HG02938 (cell line): ENCODE data around the gene C2orf49.

Source experiments
- ATAC-seq: cut with Tn5 transposase; IDR thresholded peaks from one replicate; pipeline ENCODE4 v1.9.1; 2021; ENCODE audit warnings: mild to moderate bottlenecking, moderate library complexity; ENCODE audit not compliant: unreplicated experiment

Gene C2orf49

DNA sequence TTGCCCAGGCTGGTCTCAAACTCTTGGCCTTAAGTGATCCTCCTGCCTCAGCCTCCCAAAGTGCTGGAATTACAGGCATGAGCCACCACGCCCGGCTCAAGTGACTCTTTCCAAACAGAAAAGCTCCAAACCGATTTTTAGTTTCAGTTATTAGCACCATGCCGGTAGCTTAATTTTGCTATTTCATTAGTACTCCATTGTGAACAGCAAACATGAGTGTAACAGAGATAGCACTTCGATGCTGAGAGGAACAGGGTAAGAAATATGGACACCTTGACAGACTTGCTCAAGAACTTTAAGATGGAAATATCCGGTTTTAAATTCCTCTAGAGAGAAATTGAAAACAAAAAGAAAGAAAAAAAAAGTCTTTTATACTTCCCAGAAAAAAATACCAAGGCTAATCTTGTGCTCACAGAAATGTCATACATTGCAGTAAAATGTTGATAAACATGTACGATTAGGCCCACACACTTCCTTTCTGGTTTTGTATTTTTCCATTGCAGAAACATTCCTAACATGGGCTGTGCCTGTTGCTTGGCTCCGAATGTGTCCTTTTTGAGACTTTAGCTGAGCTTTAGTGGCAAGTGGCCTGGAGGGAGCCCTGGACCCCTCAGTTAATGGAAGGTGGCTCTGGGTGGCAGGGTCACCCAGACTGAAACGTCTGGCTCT lies 43.2 kb downstream of the C2orf49 start:
- no peak for ATAC-seq

- no peak for ATAC-seq
These were observed 43.8 kb downstream of the C2orf49 start for GRCh38 chr2:105381101-105381668.

DNA sequence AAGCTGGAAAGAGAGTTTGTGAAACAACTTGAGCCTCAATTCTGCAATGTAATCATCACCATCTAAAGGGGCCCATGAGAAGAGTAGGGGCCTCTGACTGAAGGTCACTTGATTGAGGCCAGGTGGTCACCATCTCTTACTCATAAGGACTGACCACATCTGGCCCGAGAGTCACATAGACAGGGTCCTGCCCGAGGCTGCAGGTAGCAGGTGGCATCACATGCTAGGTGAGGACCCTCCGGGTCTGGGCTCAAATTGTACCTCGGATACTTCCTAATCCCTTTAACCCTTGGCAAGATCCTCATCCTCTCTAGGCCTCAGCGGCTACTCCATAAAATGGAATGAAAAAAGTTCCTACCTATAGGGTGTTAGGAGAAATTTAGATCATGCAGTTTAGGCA lies 44.8 kb downstream of the C2orf49 start:
- no peak for ATAC-seq

GRCh38 chr2:105383432-105384166 lies 46.3 kb downstream of the C2orf49 start:
- ATAC-seq = no peak

GRCh38 chr2:105384216-105384615 lies 46.9 kb downstream of the C2orf49 start:
- ATAC-seq = no peak

GRCh38 chr2:105384861-105385260 lies 47.5 kb downstream of the C2orf49 start:
- no peak for ATAC-seq

DNA sequence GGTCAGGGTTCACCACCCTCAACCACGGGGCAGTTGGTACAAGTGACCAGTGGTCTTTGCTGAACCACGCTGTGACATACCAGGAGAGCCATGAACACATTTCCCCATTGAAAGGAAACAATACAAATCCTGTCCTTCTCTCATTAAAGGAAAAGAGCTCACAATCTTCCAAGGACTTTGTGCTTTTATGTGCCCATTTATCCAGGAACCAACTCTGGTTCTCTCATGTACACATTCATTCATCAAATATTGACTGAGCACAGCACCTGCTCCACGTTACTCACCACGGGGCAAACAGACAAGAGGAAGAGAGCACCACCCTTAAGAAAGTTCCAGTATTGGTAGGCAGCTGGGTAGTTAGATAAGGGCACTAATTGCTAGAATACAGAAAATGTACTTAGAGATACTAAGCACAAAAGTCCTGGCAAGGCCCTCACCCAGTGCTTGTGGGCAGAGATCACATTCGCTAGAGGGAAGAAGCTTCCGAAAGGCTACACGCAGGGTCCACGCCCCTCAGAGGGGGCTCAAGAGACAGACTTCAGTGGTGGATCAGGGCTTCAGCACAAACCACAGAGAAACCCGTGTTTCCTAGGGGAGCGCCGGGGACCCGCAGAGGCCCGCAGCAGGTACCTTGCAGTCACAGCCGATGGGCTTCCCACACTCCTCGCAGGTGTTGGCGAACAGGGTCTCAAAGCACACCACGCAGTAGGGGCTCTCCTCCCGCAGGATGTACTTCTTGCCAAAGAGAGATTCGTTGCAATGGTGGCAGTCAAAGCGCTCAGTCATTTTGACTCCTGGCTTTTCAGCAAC lies 48.6 kb downstream of the C2orf49 start:
- no peak for ATAC-seq

DNA sequence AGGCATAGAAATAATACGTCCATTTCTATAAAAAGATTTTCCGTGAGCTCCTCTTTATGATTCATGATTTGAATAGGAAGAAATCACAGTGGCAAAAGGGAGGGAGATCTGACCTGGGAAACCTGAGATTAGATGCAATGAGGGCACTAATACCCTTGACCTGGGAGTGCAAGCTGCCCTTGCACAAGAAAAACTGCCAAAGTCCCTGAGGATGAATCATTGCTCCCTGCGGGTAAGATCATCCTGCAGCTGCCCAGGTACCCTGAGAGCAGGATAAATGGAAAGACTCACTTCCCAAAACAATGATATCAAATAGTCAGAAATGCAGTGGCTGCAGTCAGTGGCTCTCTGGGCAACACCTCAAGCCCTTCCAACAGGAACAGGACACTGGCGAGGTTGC lies 49.9 kb downstream of the C2orf49 start:
- ATAC-seq = no peak

DNA sequence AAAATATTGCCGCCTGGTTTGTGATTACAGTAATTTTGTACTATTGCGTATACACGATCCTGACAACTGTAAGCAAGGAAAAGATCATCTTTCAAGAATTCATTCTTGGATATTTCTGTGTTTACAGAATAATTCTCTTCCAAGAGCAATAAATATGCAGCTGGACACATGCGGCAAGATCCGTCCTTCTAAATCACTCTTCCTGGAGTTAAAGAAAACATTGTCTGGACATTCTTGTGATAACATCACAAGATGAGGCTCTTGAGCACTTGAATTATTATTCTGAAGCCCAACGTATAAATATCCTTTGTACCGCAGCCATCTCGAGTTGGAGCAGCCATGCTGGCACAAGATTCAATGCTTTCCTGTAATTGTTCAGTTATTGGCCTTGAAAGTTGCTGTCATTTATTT lies 51.6 kb downstream of the C2orf49 start:
- ATAC-seq = no peak

DNA sequence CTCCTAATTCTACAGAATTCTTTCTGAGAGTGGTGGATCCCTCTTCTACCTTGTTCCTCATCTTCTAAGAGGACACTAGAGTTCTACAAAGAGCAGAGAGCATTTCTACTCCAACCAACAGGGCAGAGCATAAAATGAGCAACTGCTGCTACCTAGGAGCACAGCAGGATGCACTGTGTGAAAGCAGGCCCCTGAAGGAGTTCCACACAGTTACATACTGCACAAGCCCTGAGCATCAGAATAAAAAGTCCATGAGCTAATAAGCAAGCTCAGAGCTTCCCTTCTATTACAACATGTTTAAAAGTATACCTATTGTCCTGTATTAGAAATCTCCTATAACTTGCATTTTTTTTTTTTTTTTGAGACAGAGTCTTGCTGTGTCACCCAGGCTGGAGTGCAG lies 53.1 kb downstream of the C2orf49 start:
- ATAC-seq = no peak

DNA sequence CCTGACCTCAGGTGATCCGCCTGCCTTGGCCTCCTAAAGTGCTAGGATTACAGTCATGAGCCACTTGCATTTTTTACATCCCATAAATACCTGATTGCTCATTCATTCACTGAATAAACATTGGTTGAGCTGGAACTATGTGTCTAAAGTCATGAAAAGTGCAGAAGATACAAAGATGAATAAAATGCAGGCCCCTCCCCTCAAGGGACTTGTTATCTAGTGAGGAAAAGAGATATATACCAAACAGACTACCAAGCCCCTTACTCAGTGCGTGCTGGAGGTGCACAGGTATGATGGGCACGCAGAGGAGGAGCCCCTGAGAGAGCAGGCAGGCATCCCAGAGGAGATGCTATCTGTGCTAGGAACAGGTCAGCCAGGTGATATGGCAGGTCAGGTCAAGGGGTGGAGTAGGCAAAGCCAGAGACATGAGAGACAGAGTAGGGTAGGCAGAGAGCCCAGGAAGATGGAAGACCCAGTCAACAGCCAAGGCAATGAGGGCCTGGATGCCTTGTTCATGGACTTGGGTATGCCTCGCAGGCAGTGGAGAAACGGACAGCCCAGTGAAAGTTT lies 53.8 kb downstream of the C2orf49 start:
- no peak for ATAC-seq

- ATAC-seq = no peak
These were observed 54.7 kb downstream of the C2orf49 start for GRCh38 chr2:105391763-105392662.

GRCh38 chr2:105393373-105394055 lies 56.2 kb downstream of the C2orf49 start:
- no peak for ATAC-seq

DNA sequence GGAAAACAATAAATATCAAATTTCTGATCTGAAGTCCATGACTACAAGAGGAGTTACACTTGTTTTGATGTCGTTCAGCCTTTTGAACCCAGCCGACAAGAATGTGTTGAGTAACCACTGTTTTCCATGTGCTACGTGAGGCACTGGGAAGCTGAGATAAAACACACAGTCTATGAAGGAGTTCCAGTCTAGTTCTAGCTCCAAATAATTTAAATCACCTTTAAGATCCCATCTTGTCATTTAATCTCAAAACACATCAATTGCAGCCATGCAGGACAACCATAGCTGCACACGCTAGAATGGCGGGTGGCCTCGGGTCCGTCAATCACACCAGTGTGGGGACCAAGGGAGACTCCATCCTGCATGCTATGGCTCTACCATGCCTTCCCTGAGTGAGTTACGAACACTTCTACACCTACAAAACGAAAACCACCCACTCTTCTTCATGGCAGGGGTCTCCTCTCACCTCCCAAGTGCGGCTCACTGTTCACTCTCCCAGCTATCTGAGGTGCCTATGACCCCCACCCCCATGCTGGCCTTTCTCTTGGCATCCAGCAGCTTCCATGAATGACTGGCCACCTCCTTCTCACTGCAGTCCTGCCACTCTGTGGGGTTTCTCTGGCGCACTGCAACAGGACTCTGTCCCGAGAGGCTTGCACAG lies 57.7 kb downstream of the C2orf49 start:
- ATAC-seq = no peak

DNA sequence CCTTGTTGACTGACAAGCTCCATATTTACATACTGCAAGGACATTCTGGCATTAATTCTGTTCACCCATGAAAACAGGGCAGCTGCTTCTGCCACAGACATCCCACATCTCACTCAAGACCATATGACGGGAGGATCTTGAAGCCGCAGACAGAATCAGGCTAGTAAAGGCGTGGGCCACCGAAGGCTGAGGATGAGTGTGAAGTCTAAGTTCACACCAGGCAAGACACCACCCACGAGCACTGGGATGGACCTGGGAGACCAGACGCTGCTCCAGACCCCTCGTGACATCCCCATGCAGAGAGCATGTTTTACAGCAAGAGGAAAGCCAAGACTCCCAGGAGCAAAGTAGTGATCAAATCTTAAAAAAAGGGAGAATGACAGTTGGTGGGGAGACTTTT lies 58.4 kb downstream of the C2orf49 start:
- ATAC-seq = no peak

DNA sequence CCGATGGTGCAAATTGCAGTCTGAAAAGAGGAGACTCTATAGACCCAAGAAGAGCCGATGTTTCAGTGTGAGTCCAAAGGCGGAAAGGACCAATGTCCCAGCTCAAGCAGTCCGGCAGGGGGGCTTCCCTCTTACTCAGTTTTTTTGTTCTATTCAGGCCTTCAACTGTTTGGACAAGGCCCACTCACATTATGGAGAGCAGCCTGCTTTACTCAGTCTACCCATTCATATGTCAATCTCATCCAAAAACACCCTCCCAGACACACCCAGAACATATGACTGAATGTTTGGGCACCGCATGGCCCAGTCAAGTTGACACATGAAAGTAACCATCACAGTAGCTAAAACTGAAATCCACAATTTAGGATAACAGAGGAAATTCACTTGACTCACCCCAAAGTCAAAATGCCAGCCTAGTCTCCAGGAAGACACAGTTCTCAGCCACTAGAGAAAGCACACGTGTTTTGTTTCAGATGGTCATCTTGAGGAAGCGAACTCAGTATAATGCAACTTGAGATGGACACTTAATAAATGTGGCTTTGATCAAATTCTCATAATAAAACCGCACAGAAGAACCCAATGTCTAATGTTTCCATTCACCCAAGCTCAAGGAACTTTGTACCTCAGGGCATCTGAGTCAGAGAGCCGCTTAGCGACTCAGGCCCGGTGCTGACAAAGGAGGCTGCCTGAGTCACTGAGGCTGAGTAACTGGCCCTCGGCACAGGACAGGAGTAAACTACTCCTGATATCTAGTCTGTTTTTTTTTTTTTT lies 59.1 kb downstream of the C2orf49 start:
- ATAC-seq = no peak

DNA sequence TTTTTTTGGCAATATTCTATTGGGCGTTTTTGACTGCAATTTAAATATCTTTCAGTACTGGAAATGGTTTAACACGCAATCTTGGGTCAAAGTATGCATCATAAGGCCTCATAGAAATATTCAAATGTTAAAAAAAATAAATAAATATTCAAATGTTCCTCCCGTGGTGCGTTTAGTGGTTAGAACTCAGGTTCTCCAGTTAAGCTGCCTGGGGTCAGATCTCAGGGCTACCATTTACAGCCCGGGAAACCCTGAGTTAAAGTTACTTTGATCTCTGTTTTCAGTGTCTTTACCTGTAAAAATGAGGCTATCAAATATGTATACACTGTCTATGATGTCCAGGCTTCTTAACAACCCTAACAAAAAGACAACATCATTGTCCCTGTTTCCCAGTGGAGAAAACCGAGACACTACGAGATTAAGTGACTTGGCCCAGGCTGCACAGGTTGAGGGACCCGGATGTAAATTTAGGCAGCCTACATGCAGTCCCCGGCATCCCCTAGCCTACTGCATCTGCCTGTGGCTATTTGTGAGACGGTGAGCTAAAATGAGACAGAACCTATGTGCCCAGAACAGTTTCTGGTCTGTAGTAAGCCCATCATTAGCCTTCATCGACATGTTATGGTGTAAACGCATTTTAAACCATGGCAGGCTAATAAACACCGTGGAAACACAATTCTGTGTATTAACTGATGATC lies 59.8 kb downstream of the C2orf49 start:
- no peak for ATAC-seq

DNA sequence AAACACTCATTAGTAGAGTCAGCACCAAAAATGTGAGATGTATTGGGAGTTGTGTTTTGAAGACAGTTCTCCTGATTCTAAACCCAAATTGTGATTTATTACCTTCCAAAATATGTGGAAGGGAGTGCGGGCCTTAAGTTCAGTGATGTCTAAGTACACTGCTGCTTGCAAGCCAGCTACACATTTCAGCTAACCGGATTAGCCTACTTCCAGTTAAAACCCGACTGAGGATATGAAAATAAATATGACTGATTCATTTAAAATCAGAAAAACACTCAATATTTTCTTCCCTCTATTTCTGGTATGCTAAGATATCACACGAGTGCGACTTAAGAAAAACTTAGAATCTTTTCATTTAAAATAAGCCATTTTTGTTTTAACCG lies 60.6 kb downstream of the C2orf49 start:
- no peak for ATAC-seq
